Measurements from ENCODE around the gene GJB3.

GRCh38 chr1:34778381-34778780, 2.6 kb upstream of the GJB3 start:
- no peak for TF ChIP-seq GATA3 (IDR thresholded peaks at IDR 0.05; ENCODE audit: low read depth, low read length)
- no peak for TF ChIP-seq GATA2 (IDR thresholded peaks at IDR 0.05; ENCODE audit: low read depth, low read length)
